ACHN (cell line): ENCODE measurements around the gene TMEM234.

Experiments
- DNase-seq: peaks from one replicate; pipeline ENCODE4 v3.0.0-alpha.2; 2015
- in situ Hi-C: cut with HindIII; loops from 2 replicates; pipeline ENCODE4 v1.10.0; 2017; ENCODE audit warnings: low sequenced_read_pairs, low pct_ligation_motif_present, low pct_unique_long_range_greater_than_20kb

Gene TMEM234

GRCh38 chr1:32205401-32206370 lies 16.5 kb downstream of the TMEM234 start, which contains the start of gene IQCC:
TSS of gene IQCC (plus strand) at chr1:32205671. CDS start at chr1:32205682, 11 bp downstream.
- DNase-seq, result peak; percentile 82
- in situ Hi-C loops, result no loop called here

GRCh38 chr1:32204943-32205361 lies 17.2 kb downstream of the TMEM234 start:
- in situ Hi-C loops, result no loop called here
- no peak for DNase-seq

- in situ Hi-C loops, result no loop called here
These were observed 20.9 kb downstream of the TMEM234 start for GRCh38 chr1:32201011-32201855.

GRCh38 chr1:32200226-32201010 lies 21.7 kb downstream of the TMEM234 start, which contains the start of gene CCDC28B:
TSS of gene CCDC28B (plus strand) at chr1:32200595. CDS start at chr1:32201936, 1,341 bp downstream.
- peak; percentile 48 for DNase-seq
- in situ Hi-C loops, result no loop called here

More at GRCh38 chr1:32201011-32201855, 20.9 kb downstream of the TMEM234 start:
- DNase-seq, result peak; percentile 25

GRCh38 chr1:32199717-32200072 lies 22.5 kb downstream of the TMEM234 start:
- in situ Hi-C loops, result no loop called here
- DNase-seq, result no peak

GRCh38 chr1:32199043-32199716 lies 23.0 kb downstream of the TMEM234 start:
- in situ Hi-C loops, result no loop called here
- DNase-seq, result no peak

GRCh38 chr1:32198237-32199042 lies 23.7 kb downstream of the TMEM234 start:
- DNase-seq, result no peak
- in situ Hi-C loops, result no loop called here

GRCh38 chr1:32197837-32198236 lies 24.3 kb downstream of the TMEM234 start:
- no peak for DNase-seq
- in situ Hi-C loops, result no loop called here

GRCh38 chr1:32197074-32197473 lies 25.1 kb downstream of the TMEM234 start:
- in situ Hi-C loops, result no loop called here
- no peak for DNase-seq

- in situ Hi-C loops, result no loop called here
These were observed 26.0 kb downstream of the TMEM234 start for GRCh38 chr1:32195972-32196823.

GRCh38 chr1:32195531-32195930 lies 26.6 kb downstream of the TMEM234 start:
- no peak for DNase-seq
- in situ Hi-C loops, result no loop called here

More at GRCh38 chr1:32195972-32196823, 26.0 kb downstream of the TMEM234 start:
- no peak for DNase-seq

- in situ Hi-C loops, result no loop called here
- no peak for DNase-seq
These were observed 27.2 kb downstream of the TMEM234 start for GRCh38 chr1:32194984-32195383.

GRCh38 chr1:32192220-32192948 lies 29.8 kb downstream of the TMEM234 start:
- in situ Hi-C loops, result no loop called here

GRCh38 chr1:32187850-32188249 lies 34.3 kb downstream of the TMEM234 start:
- no peak for DNase-seq
- in situ Hi-C loops, result no loop called here

More at GRCh38 chr1:32192220-32192948, 29.8 kb downstream of the TMEM234 start:
- DNase-seq, result no peak

GRCh38 chr1:32186491-32186890 lies 35.7 kb downstream of the TMEM234 start:
- in situ Hi-C loops, result no loop called here
- no peak for DNase-seq

GRCh38 chr1:32186077-32186476 lies 36.1 kb downstream of the TMEM234 start:
- in situ Hi-C loops, result no loop called here
- no peak for DNase-seq
